ENCODE results near the gene VTN.

DNA sequence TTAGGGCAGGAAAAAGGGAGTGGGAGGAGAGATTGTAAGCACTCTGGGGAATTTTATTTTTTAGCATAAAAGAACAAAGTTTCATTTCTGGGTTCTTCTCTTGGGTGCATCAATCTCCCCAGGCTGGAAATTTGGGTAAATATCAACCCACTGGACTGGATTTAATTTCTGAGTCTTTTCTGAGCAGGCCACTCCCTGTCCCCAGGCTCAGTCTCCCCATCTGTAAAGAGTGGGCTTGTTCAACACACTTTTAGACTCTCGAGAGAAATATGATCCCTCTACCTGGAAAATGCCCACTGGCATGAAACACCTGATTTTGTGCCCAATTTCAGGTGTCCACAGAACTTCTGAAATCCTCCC lies 617 bp upstream of the VTN start:
- TF ChIP-seq, protein P1, sequence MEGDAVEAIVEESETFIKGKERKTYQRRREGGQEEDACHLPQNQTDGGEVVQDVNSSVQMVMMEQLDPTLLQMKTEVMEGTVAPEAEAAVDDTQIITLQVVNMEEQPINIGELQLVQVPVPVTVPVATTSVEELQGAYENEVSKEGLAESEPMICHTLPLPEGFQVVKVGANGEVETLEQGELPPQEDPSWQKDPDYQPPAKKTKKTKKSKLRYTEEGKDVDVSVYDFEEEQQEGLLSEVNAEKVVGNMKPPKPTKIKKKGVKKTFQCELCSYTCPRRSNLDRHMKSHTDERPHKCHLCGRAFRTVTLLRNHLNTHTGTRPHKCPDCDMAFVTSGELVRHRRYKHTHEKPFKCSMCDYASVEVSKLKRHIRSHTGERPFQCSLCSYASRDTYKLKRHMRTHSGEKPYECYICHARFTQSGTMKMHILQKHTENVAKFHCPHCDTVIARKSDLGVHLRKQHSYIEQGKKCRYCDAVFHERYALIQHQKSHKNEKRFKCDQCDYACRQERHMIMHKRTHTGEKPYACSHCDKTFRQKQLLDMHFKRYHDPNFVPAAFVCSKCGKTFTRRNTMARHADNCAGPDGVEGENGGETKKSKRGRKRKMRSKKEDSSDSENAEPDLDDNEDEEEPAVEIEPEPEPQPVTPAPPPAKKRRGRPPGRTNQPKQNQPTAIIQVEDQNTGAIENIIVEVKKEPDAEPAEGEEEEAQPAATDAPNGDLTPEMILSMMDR (IDR thresholded peaks at IDR 0.05 in 8 of 11, conservative IDR thresholded peaks at IDR 0.05 in 3 of 11): no peak
- no peak for TF ChIP-seq POLR2A (IDR thresholded peaks at IDR 0.05)
- no peak for TF ChIP-seq POLR2AphosphoS5 (IDR thresholded peaks at IDR 0.05)
